Neural crest cell (in vitro differentiated cells): Measurements from ENCODE around the gene CEBPA. TPM values are rescaled to one million over a fixed set of nuclear protein-coding genes. Genes with fewer than 3 reads are reported as not detected.

Experiments used
- DNase-seq: peaks from one replicate; pipeline ENCODE4 v3.0.0; 2021; ENCODE audit warnings: low read depth, mixed read lengths, low spot score
- H3K27ac Mint-ChIP-seq: one replicate; pipeline ENCODE4 v1.8.0; 2021; ENCODE audit warnings: mild to moderate bottlenecking, mixed read lengths; ENCODE audit not compliant: unreplicated experiment
- H3K27me3 Mint-ChIP-seq: 2 replicates; pipeline ENCODE4 v1.8.0; 2021; ENCODE audit warnings: low read depth, mild to moderate bottlenecking, mixed read lengths
- H3K36me3 Mint-ChIP-seq: 2 replicates; pipeline ENCODE4 v1.8.0; 2021; ENCODE audit warnings: low read depth, mild to moderate bottlenecking, mixed read lengths
- H3K4me1 Mint-ChIP-seq: 2 replicates; pipeline ENCODE4 v1.8.0; 2021; ENCODE audit warnings: mixed read lengths
- H3K4me3 Mint-ChIP-seq: one replicate; pipeline ENCODE4 v1.8.0; 2021; ENCODE audit warnings: mild to moderate bottlenecking, mixed read lengths
- H3K9me3 Mint-ChIP-seq: 2 replicates; pipeline ENCODE4 v1.8.0; 2021; ENCODE audit warnings: mixed read lengths
- total RNA-seq: library from RNA; stranded (reverse); gene quantifications from 2 replicates; pipeline ENCODE4 v1.2.1, GENCODE V29; 2021
- TF ChIP-seq, protein P1 (sequence below): fragments of 200-600 bp; sonication (generic); conservative IDR thresholded peaks from 2 replicates; pipeline ENCODE4 v1.5.0; 2021; ENCODE audit warnings: antibody characterized with exemption, mild to moderate bottlenecking

The CEBPA gene
- total RNA-seq, 1 donor from 2014 or later, result 1.7 TPM

GRCh38 chr19:33283589-33283988, 18.7 kb downstream of the CEBPA start:
- no peak for DNase-seq
- TF ChIP-seq, protein P1, sequence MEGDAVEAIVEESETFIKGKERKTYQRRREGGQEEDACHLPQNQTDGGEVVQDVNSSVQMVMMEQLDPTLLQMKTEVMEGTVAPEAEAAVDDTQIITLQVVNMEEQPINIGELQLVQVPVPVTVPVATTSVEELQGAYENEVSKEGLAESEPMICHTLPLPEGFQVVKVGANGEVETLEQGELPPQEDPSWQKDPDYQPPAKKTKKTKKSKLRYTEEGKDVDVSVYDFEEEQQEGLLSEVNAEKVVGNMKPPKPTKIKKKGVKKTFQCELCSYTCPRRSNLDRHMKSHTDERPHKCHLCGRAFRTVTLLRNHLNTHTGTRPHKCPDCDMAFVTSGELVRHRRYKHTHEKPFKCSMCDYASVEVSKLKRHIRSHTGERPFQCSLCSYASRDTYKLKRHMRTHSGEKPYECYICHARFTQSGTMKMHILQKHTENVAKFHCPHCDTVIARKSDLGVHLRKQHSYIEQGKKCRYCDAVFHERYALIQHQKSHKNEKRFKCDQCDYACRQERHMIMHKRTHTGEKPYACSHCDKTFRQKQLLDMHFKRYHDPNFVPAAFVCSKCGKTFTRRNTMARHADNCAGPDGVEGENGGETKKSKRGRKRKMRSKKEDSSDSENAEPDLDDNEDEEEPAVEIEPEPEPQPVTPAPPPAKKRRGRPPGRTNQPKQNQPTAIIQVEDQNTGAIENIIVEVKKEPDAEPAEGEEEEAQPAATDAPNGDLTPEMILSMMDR, result no peak
- Mint-ChIP-seq H3K4me3 (no peak overlapping the region), H3K36me3 (no peaks in the 10 kb centered on the region), H3K27ac (no peak overlapping the region), H3K9me3 (no peaks in the 10 kb centered on the region), H3K4me1 (peaks cover 22% of the 10 kb centered on the region), H3K27me3 (peaks cover 9% of the 10 kb centered on the region)

GRCh38 chr19:33282036-33282671, 20.2 kb downstream of the CEBPA start:
- Mint-ChIP-seq H3K4me1 (peaks cover 22% of the 10 kb centered on the region), H3K27ac (no peak overlapping the region), H3K27me3 (peaks cover 5% of the 10 kb centered on the region), H3K4me3 (no peak overlapping the region), H3K9me3 (no peaks in the 10 kb centered on the region), H3K36me3 (no peaks in the 10 kb centered on the region)
- TF ChIP-seq, protein P1, result no peak
- DNase-seq, result no peak

- peak overlapping the region; percentile 78 for H3K27ac Mint-ChIP-seq
- no peak overlapping the region for H3K4me3 Mint-ChIP-seq
- TF ChIP-seq, protein P1, result no peak
- no peaks in the 10 kb centered on the region for H3K36me3 Mint-ChIP-seq
- peaks cover 22% of the 10 kb centered on the region for H3K4me1 Mint-ChIP-seq
- no peak for DNase-seq
- no peaks in the 10 kb centered on the region for H3K9me3 Mint-ChIP-seq
- peaks cover 5% of the 10 kb centered on the region for H3K27me3 Mint-ChIP-seq
Measured at GRCh38 chr19:33281296-33281926, 20.9 kb downstream of the CEBPA start.

DNA sequence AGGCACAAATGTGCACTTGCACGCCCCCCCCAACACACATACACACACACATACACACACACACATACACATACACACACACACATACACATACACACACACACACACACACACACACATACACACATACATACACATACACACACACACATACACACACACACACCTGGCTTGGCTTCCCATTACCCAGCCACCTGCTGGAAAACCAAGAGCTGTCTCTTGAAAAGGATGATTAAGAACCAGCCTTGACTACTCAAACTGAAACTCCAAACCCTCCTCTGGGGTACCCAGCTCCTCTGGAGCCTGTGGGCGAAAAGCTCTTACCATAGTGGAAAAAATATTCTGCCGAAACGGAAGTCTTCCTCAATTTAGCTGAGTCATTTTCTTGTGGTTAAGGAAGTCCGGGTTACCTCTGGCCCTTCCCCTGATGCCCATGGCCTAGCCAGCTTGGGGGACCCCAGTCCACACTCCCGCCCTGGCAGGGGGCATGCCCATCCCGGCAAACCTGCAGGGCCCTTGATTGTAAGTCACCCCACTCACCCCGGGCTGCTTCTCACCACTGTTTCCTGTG, 21.9 kb downstream of the CEBPA start:
- DNase-seq, result no peak
- Mint-ChIP-seq H3K36me3 (no peaks in the 10 kb centered on the region), H3K4me3 (no peak overlapping the region), H3K27me3 (peaks cover 3% of the 10 kb centered on the region), H3K9me3 (no peaks in the 10 kb centered on the region), H3K4me1 (peaks cover 16% of the 10 kb centered on the region), H3K27ac (peak overlapping the region; percentile 88)
- TF ChIP-seq, protein P1, result no peak

- no peak for DNase-seq
- Mint-ChIP-seq H3K4me1 (peaks cover 9% of the 10 kb centered on the region), H3K36me3 (no peaks in the 10 kb centered on the region), H3K9me3 (no peaks in the 10 kb centered on the region), H3K27me3 (no peaks in the 10 kb centered on the region), H3K27ac (no peak overlapping the region), H3K4me3 (no peak overlapping the region)
- TF ChIP-seq, protein P1, result no peak
Measured at GRCh38 chr19:33279430-33280350, 22.6 kb downstream of the CEBPA start.
